ENCODE results near the gene HNRNPM. TPM values are rescaled to one million over a fixed set of nuclear protein-coding genes. Genes with fewer than 3 reads are reported as not detected.
"Not testable (repeated sequence)": the region's sequence is repeated elsewhere in the genome, so short reads cannot be mapped to it uniquely, and the experiment has no call there.

Gene HNRNPM
- polyA plus RNA-seq (2012; ENCODE audit: insufficient read depth, insufficient read length) = 416 TPM

DNA sequence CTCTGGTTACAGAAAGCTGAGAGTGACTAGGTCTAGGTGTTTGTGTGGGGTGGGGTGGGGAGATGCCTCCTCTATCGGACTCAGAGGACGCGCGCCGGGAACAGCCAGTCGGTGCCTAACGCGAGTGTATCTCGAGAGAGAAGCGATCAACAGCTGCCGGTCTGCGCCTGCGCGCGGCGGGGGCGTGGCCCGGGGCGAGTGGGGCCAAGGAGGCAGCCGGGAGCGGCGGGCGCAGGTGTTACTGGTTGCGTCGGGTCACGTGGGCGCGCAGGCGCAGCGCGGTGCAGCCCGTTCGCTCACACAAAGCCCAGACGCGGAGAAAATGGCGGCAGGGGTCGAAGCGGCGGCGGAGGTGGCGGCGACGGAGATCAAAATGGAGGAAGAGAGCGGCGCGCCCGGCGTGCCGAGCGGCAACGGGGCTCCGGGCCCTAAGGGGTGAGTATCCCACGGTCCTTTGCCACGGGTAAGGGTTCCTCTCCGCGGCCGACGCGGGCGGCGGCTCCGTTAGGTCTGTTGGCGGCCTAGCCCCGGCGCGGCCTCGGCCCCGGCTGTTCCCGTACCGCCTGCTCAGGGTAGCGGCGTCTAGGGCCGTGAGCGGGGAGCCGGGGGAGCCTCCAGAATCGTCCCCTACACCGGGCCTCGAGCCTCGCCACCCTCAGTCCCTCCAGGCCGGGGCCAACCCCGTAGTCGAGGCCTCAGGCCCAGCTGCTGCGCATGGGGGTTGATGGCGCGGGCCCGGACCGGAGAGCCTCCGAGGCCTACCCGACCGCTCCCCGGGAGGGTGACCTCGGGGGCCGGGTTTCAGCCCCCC is at the start of gene HNRNPM:
Gene HNRNPM, plus strand, starts transcription at position 299 of the 811 bp plus-strand sequence. Its CDS starts 24 bp downstream, at position 323.
- peak within 1 kb of the TSS; percentile 89 for H3K4me3 ChIP-seq (ENCODE audit: low read length)
- peak; percentile 95 for DNase-seq (ENCODE audit: low read depth, low spot score)

DNA sequence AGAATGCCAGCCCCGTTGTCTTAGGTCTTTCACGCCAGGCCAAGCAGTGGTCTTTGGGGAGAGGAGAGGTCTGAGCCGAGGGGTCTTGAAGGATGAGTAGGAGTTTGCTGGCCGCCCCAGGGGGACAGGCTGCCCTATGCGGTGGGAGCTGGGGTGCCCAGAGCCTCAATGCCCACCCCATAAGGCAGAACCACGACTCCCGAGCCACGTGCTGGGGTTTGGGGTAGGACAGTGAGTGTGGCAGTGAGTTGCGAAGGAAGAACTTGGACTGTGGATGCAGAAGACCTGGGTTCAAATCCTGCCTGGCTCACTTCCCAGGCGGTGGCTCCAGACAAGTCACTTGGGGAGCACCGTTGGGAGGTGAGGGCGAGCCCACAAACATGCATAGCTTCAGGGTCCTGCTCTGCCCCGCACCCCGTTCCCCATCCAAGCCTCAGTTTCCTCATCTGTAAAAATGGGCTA is 49.1 kb upstream of the HNRNPM start:
- no peak for DNase-seq (ENCODE audit: low read depth, low spot score)
- no peak overlapping the region for H3K4me3 ChIP-seq (ENCODE audit: low read length)

GRCh38 chr19:8396185-8396562 is 48.6 kb upstream of the HNRNPM start:
- DNase-seq (ENCODE audit: low read depth, low spot score) = no peak
- no peak overlapping the region for H3K4me3 ChIP-seq (ENCODE audit: low read length)

DNA sequence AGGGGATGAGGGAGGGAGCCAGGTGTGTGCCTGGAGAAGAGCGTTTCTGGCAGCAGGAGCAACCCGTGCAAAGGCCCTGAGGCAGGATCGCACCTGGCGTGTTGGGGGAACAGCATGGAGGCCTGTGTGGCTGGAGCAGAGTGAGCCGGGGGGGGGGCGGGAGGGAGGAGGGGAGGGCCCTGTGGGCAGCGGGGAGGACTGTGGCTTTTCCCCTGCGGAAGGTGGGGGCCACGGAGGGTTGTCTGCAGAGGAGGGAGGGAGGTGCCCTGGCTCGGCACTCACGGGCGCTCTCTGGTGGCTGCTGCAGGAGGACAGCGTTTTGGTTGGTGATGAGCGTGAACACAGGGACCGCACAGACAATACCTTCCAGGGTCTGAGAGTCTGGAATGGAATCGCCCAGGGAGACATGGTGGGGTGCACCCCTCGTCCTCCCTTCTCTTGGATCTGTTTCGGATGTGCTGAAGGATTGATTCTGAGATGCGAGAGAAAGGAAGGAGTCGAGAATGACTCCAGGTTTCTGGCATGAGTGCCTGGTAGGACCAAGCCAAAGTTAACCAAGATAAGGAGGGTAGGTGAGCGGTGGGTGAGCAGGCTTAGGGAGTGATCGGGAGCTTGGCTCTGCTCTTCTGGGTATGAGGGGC is 48.1 kb upstream of the HNRNPM start:
- no peak overlapping the region for H3K4me3 ChIP-seq (ENCODE audit: low read length)
- DNase-seq (ENCODE audit: low read depth, low spot score) = peak; percentile 54

DNA sequence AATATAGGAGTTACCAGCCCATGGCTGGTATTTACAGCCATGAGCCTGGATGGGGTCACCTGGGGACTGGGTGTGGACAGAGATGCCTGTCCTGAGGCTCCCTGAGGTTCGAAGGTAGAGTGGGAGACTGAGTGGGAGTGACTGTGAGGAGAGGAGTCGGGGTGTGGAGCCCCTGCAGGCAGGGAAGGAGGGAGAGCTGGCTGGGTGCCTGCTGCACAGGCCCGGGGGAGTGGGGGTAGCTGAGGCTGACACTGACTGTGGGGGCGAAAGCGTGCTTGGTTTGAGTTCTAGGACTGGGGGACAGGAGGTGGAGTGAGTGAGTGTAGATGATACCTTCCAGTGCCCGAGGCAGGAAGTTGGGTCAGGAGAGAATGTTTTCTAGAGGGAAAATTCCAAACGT is 47.5 kb upstream of the HNRNPM start:
- H3K4me3 ChIP-seq (ENCODE audit: low read length) = no peak overlapping the region
- no peak for DNase-seq (ENCODE audit: low read depth, low spot score)

DNA sequence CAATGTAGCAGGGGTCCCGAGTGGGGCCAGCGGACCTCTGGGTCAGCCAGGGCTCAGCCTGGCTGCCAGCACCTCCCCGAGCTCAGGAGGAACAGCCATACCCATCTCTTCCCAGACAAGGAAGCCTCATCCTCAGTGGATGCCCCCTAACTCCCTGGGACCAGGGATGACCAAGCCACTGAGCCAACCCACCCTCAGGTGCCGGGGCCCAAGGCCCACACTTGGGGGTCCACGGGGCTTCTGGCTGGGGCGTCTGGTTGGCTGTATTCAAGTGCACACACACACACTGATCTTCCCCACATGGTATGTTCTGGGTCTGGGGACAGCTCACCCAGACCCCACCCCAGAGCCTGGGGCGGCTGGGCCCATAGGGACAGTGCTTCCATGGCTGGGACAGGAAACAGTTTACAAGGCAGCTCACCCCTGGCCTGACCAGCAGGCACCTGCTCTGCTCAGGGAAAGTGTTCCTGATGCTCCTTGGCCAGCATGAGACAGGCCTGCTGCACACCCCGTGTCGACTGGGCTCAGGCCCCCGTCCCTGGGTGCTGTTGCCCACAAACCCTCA is 46.9 kb upstream of the HNRNPM start:
- H3K4me3 ChIP-seq (ENCODE audit: low read length) = no peak overlapping the region
- no peak for DNase-seq (ENCODE audit: low read depth, low spot score)

- no peak overlapping the region for H3K4me3 ChIP-seq (ENCODE audit: low read length)
- no peak for DNase-seq (ENCODE audit: low read depth, low spot score)
These were observed 46.4 kb upstream of the HNRNPM start for GRCh38 chr19:8398311-8398771.

GRCh38 chr19:8399681-8400188 is 45.0 kb upstream of the HNRNPM start:
- no peak for DNase-seq (ENCODE audit: low read depth, low spot score)
- H3K4me3 ChIP-seq (ENCODE audit: low read length) = no peak overlapping the region

- no peak for DNase-seq (ENCODE audit: low read depth, low spot score)
These were observed 42.8 kb upstream of the HNRNPM start for GRCh38 chr19:8401981-8402411.

GRCh38 chr19:8403098-8403819 is 41.5 kb upstream of the HNRNPM start:
- no peak overlapping the region for H3K4me3 ChIP-seq (ENCODE audit: low read length)
- DNase-seq (ENCODE audit: low read depth, low spot score) = no peak

More at GRCh38 chr19:8401981-8402411, 42.8 kb upstream of the HNRNPM start:
- H3K4me3 ChIP-seq (ENCODE audit: low read length) = no peak overlapping the region

DNA sequence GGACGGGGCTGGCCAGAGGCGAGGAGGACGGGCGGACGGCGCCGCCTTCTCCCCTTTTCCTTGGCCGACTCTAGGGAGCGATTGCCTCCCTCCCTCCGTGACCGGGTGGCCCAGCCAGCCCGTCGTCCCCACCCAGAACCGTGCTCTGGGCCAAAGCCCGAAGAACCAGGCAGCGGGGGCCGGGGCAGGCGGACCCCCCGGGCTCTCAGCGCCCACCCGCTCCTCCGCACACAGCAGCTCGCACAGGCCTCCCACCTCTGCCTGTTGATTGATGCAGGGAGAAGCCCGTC is 41.0 kb upstream of the HNRNPM start:
- no peak for DNase-seq (ENCODE audit: low read depth, low spot score)
- H3K4me3 ChIP-seq (ENCODE audit: low read length) = no peak overlapping the region

DNA sequence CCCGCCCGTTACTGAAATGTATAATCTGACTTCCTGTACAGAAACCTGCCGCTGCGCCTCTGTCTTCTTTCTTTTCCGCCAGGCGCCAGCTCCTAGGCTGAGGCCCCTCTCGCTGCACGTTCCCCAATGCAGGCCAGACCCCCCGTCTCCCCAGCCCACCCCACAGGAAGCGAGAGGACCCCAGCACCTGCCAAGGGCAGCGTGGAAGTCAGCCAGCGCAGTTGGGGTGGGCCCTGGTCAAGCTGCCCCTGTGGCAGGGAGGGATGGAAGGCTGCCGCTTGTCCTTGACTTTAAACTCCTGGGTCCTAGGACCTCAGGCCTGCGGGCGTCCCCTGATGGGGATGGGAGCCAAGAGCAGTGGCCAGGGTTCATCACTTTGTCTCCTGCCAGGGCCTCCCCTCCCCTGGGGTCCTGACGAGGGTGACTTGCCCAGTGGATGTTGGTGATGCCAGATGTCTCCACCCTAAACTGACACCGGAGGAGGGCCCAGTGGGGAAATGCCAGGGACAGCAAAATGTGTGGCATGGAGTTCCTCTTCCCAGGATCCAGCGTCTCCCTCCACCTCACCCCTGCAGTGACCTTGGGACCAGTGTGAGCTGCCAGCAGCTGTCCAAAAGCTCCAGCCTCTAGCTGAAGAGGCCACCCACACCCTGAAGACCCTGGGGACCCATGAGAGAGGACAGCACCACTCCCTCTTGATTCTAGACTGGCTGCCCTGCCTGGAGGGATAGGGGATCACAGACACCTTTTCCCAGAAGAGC is 40.2 kb upstream of the HNRNPM start:
- no peak overlapping the region for H3K4me3 ChIP-seq (ENCODE audit: low read length)
- no peak for DNase-seq (ENCODE audit: low read depth, low spot score)

DNA sequence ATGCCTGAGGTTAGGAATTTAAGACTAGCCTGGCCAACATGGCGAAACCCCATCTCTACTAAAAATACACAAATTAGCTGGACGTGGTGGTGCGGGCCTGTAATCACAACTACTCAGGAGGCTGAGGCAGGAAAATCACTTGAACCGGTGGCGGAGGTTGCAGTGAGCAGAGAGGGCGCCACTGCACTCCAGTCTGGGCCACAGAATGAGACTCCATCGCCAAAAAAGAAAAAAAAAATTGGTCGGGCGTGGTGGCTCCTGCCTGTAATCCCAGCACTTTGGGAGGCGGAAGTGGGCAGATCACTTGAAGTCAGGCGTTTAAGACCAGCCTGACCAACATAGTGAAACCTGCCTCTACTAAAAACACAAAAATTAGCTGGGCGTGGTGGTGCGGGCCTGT is 34.1 kb upstream of the HNRNPM start:
- not testable (repeated sequence) for H3K4me3 ChIP-seq (ENCODE audit: low read length); DNase-seq (ENCODE audit: low read depth, low spot score)

GRCh38 chr19:8412783-8413628 is 31.8 kb upstream of the HNRNPM start, which contains the start of gene MARCHF2:
Gene MARCHF2 (plus strand): TSS chr19:8413305. CDS start chr19:8421841, 8,536 bp downstream.
- peak within 1 kb of the TSS; percentile 63 for H3K4me3 ChIP-seq (ENCODE audit: low read length)
- DNase-seq (ENCODE audit: low read depth, low spot score) = peak; percentile 91

GRCh38 chr19:8413629-8413995 is 31.2 kb upstream of the HNRNPM start:
- H3K4me3 ChIP-seq (ENCODE audit: low read length) = peak overlapping the region; percentile 63
- DNase-seq (ENCODE audit: low read depth, low spot score) = no peak

DNA sequence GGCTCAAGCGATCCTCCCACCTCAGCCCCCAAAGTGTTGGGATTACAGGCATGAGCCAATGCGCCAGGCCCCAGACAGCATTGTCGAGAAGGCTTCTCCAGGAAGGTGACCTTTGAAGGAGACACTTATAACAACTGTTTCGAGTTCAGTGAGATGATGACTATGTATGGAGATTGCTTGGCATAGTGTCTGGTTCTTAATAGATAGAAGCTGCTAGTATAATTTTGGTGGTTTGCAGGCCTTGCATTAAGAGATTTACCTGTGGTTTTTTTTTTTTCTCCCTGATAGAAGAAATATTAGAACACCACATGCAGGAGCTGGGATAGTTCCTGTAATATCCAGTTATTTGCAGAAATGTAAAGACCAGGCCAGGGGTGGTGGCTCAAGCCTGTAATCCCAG is 28.0 kb upstream of the HNRNPM start:
- no peak for DNase-seq (ENCODE audit: low read depth, low spot score)
- no peak overlapping the region for H3K4me3 ChIP-seq (ENCODE audit: low read length)

GRCh38 chr19:8421484-8422461 is 23.0 kb upstream of the HNRNPM start:
- H3K4me3 ChIP-seq (ENCODE audit: low read length) = no peak overlapping the region
- DNase-seq (ENCODE audit: low read depth, low spot score) = no peak
